ENCODE results near the gene NEMP2. TPM values are rescaled to one million over a fixed set of nuclear protein-coding genes. Genes with fewer than 3 reads are reported as not detected.

NEMP2 gene
- total RNA-seq, 1 donor from 2014 or later, result 8.0 TPM

DNA sequence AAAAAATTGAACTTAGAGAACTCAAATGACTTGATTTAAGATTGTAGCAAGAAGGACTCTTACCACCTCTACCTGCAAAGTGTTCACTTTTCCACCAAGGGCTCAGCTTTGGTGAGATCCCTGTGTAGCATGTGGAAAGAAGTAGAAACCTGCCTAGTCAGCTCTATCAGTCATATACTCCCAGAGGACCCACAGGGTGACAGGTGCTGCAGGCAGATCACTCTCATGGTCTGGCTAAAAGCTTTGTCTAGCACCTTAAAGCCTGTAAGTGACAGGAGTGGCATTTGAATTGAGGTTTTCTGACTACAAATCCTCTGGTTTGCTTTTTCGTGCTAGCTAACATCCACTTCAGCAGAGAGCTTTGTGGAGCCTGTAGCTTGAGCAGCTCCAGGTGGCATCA, 18.7 kb upstream of the NEMP2 start:
- intact Hi-C loops (cut with DNase I), result no loop called here
- H3K36me3 ChIP-seq, result no peaks in the 10 kb centered on the region
- H3K4me3 ChIP-seq, result no peak overlapping the region
- TF ChIP-seq, protein P1, sequence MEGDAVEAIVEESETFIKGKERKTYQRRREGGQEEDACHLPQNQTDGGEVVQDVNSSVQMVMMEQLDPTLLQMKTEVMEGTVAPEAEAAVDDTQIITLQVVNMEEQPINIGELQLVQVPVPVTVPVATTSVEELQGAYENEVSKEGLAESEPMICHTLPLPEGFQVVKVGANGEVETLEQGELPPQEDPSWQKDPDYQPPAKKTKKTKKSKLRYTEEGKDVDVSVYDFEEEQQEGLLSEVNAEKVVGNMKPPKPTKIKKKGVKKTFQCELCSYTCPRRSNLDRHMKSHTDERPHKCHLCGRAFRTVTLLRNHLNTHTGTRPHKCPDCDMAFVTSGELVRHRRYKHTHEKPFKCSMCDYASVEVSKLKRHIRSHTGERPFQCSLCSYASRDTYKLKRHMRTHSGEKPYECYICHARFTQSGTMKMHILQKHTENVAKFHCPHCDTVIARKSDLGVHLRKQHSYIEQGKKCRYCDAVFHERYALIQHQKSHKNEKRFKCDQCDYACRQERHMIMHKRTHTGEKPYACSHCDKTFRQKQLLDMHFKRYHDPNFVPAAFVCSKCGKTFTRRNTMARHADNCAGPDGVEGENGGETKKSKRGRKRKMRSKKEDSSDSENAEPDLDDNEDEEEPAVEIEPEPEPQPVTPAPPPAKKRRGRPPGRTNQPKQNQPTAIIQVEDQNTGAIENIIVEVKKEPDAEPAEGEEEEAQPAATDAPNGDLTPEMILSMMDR (IDR thresholded peaks at IDR 0.05), result no peak
- no peak overlapping the region for H3K27ac ChIP-seq
- no peaks in the 10 kb centered on the region for H3K9me3 ChIP-seq
- DNase-seq (no peak), ATAC-seq (no peak)
- H3K27me3 ChIP-seq, result no peaks in the 10 kb centered on the region
- no peaks in the 10 kb centered on the region for H3K4me1 ChIP-seq

DNA sequence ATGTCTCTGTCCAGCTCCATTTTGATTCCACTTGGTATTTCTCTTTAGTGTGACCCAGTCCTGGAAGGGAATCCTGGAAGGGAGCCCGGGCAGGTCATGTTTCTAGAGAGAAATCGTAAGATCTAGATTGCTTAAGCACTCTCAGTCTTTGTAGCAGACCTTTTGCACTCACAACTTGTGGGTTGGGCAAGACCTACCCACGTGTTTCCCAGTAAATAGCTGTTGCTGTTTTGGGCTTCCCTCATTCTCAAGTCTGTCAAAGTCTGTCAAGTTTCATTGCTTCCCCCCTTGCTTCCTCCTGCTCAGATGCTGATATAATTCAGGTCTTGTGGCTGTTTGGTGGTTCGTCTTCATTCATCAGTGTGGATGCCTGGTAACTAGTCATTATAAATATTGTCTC, 17.4 kb upstream of the NEMP2 start:
- Histone ChIP-seq H3K36me3 (no peaks in the 10 kb centered on the region), H3K4me1 (no peaks in the 10 kb centered on the region), H3K27ac (no peak overlapping the region), H3K9me3 (no peaks in the 10 kb centered on the region), H3K4me3 (no peak overlapping the region), H3K27me3 (no peaks in the 10 kb centered on the region)
- TF ChIP-seq, protein P1 (IDR thresholded peaks at IDR 0.05), result no peak
- no peak for DNase-seq
- peak; percentile 83 for ATAC-seq
- intact Hi-C loops (cut with DNase I), result no loop called here

DNA sequence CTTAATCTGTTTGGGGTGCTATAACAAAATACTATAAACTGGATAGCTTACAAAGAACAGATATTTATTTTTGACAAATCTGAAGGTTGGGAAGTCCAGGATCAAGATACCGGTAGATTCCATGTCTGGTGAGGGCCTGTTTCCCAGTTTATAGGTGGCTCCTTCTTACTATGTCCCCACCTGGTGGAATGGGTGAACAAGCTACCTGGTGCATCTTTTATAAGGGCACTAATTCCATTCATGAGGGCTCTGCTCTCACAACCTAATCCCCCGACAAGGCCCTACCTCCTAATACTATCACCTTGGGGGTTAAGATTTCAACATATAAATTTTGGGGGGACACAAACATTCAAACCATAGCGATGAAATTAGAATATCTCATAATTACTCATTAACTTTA, 15.6 kb upstream of the NEMP2 start:
- ATAC-seq (no peak), DNase-seq (no peak)
- Histone ChIP-seq H3K27ac (no peak overlapping the region), H3K36me3 (no peaks in the 10 kb centered on the region), H3K4me1 (no peaks in the 10 kb centered on the region), H3K4me3 (no peak overlapping the region), H3K9me3 (no peaks in the 10 kb centered on the region), H3K27me3 (no peaks in the 10 kb centered on the region)
- TF ChIP-seq, protein P1 (IDR thresholded peaks at IDR 0.05), result no peak
- intact Hi-C loops (cut with DNase I), result no loop called here

DNA sequence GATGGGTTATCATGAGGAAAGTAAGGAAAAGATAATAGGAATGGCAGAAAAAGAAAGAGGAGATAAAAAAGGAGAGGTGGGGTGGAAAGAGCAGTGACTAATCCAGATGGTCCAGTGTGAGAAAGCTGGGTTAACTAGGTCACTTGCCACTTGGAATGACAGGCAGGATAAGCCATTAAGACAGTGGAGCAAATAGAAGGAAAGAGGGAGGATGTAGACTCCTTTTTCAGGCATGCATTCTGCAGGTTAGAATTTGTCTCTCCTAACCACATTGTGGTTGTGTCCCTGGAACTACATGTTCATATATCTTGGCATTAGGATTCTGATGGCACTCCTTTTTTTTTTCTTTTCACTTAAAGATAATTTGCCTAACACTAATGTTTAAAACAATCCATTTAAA, 13.4 kb upstream of the NEMP2 start:
- Histone ChIP-seq H3K4me3 (no peak overlapping the region), H3K4me1 (no peaks in the 10 kb centered on the region), H3K27me3 (no peaks in the 10 kb centered on the region), H3K9me3 (no peaks in the 10 kb centered on the region), H3K27ac (no peak overlapping the region), H3K36me3 (no peaks in the 10 kb centered on the region)
- intact Hi-C loops (cut with DNase I), result no loop called here
- no peak for DNase-seq
- TF ChIP-seq, protein P1 (IDR thresholded peaks at IDR 0.05), result no peak
- no peak for ATAC-seq

DNA sequence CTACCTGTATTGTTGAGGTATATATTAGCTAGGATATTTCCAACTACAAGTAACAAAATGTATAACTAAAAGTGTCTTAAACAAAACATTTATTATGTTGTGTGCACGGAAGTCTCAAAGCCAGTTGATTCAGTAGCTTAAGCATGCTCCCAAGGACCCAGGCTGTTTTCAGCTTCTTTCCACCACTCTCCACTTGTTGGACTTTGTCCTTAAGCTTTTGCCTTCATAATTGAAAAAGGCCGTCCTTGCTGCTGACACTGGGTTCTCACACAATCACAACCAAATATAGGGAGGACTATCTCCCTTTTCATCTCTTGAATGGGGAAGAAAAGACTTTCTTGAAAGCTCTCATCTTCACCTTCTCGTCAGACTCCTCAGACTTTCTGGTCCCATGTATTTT, 12.2 kb upstream of the NEMP2 start:
- DNase-seq (no peak), ATAC-seq (no peak)
- H3K4me3 ChIP-seq, result no peak overlapping the region
- no peak overlapping the region for H3K27ac ChIP-seq
- TF ChIP-seq, protein P1 (IDR thresholded peaks at IDR 0.05), result no peak
- intact Hi-C loops (cut with DNase I), result no loop called here
- H3K36me3 ChIP-seq, result no peaks in the 10 kb centered on the region
- H3K4me1 ChIP-seq, result no peaks in the 10 kb centered on the region
- H3K27me3 ChIP-seq, result no peaks in the 10 kb centered on the region
- H3K9me3 ChIP-seq, result no peaks in the 10 kb centered on the region

All from upper lobe of right lung (tissue), 1 donor.